ENCODE results near the gene TRO.

The TRO gene

GRCh38 chrX:54977387-54977786 lies 56.8 kb downstream of the TRO start:
- DNase-seq, result no peak

- DNase-seq, result no peak
These were observed 57.8 kb downstream of the TRO start for GRCh38 chrX:54978448-54978847.

GRCh38 chrX:54979432-54979831 lies 58.8 kb downstream of the TRO start:
- DNase-seq, result no peak

GRCh38 chrX:54980334-54980733 lies 59.7 kb downstream of the TRO start:
- DNase-seq, result no peak
